ENCODE measurements around the gene MRTFB.

The MRTFB gene

DNA sequence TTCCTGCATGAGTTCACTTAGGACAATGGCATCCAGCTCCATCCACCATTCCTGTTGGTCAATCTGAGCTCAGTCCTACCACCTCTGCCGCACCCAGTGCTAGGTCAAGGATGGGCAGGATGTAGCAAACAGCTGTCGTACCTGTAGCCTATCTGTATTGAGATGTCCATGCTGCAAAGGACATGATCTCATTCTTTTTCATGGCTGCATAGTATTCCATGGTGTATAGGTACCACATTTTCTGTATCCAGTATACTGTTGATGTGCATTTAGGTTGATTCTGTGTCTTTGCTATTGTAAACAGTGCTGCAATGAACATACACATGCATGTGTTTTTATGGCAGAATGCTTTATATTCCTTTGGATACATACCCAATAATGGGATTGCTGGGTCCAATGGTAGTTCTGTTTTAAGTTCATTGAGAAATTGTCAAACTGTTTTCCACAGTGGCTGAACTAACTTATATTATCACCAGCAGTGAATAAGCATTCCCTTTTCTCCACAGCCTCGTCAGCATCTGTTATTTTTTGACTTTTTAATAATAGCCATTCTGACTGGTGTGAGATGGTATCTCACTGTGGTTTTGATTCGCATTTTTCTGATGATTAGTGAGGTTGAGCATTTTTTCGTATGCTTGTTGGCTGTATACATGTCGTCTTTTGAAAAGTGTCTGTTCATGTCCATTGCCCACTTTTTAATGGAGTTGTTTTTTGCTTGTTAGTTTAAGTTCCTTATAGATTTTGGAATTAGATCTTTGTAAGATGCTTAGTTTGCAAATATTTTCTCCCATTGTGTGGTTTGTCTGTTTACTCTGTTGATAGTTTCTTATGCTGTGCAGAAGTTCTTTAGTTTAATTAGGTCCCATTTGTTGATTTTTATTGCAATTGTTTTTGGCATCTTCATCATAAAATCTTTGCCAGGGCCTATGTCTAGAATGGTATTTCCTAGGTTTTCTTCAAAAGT, 7.2 kb upstream of the MRTFB start:
- no peak for DNase-seq

DNA sequence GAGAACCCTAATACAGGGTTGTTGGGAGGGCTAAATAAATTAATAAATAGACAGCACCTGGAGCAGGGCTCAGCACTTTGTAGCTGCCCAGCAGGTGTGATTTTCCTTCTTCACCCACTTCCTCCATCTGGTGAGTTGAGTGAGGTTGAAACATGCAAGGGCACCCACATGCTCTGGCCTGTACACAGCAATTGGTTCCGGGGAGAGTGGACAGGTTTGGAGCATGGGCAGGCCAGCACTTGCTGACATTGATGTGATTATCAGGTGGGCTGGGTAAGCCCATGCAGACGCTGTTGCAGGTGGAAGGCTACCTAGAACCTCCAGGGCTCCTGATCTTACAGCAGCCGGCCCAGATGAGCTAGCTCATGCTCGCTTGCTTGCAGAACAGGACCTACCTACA, 1.3 kb upstream of the MRTFB start:
- no peak for DNase-seq

DNA sequence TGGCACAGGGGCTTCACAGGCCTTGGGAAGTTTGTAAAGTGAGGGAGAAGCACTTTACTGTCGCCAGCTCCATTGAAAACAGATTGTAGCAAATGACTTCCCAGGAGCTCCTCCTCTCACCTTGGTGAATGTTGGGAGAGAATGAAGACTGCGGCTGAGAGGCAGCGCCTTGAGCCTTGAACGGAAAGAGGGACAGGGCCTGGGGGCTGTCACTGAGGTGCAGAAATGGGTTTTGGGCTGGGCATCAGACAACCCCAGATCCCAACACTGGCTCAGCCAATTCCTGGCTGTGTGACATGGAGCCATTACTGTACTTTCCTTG, 603 bp upstream of the MRTFB start:
- no peak for DNase-seq

DNA sequence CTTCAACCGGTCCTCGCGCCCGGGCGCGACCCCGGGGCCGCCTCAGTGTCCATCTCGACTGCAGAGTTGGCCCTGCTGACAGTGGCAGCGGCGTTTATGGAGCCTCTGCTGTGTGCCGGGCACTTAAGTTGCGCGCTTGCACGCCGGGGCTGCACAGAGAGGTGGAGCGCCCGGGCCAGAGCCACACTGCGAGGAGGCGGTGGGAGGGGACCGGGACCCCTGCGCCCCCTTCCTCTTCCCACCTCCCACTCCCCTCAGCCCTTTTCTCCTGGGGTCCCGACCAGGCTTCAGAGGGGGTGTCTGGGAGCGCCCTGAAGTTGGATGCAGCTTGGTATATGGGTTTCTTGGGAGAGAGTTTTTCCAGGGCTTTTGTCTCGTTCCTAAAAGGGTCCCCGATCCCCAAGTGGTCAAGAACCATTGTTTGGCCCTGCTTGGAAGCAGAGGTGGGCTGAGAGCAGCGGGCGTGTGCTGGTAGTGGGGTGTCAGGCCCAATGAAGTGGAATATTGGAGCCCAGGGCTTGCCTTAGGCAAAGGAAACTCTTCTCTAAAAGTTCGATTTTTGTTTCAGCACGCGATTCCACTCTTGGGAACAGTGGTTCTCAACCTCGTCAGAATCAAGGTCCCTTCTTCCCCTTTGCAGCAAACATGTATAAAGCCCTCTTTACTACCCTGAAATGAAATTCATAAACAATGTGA, 605 bp downstream of the MRTFB start:
- no peak for DNase-seq

DNA sequence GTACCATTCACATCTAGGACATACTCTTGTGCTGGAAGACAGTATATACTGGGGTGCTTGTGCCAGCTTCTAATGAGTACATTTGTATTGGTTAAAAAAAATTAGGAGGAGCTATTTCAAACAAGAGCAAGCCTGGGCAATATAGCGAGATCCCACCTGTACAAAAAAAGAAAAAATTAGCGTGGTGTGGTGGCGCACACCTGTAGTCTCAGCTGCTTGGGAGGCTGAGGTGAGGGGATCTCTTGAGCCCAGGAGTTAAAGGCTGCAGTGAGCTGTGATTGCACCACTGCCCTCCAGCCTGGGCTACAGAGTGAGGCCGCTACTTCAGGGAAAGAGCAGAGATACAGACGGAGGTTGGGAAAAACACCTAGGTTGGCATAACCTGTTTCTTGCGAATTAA, 1.2 kb downstream of the MRTFB start:
- no peak for DNase-seq

DNA sequence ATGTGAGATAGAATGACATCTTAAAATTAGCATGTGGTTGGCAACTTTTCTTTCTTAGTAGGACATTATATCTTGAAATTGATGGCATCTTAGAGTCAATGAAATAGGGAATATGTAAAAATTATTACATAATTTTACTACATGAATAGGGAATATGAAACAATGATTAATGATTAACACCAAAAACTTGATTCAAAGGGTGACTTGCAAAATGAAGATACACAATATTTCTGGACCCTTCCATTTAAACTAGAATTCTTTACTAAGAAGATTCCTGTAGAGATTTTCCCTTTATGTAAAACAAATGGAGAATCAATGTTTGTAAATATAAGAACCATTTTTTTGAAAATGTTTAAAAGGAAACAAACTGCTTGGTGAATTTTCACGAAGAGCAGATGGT, 3.4 kb downstream of the MRTFB start:
- no peak for DNase-seq

DNA sequence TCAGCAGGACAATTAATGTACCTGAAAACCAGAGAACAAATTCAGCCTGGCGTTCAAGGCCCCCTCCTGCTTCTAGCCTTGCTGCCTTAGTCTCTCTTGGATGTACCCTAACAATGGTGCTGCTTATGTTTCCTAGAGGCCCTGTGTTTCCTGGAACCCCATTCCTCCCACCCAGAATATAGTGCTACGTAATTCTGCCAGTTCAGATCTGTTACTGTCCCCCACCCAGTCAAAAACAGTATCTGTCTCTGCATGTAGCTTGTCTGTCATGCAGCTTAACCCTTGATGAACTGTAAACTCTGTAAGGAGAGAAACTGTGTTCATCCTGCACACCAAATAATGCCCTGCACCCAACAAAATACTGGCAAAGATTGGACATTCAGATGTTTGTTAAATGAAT, 6.8 kb downstream of the MRTFB start:
- no peak for DNase-seq

DNA sequence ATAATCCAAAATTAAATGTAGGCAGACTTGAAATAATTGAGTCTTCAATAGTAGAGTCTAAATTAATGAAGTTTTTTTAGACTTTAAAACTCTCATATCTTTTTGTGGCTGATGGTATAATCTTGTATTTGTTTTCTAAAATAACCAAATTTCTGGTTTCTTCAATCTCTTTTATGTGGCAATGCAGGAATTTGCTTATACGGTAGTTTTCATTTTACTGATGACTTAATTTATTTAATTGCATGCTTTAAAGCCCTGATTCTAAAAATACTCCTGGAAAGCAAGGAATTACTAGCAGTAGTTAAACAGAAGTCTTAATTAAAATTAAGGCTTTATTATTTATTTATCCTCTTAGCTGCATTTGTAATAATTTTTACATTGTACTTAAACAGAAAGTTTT, 15.4 kb downstream of the MRTFB start:
- DNase-seq: no peak

DNA sequence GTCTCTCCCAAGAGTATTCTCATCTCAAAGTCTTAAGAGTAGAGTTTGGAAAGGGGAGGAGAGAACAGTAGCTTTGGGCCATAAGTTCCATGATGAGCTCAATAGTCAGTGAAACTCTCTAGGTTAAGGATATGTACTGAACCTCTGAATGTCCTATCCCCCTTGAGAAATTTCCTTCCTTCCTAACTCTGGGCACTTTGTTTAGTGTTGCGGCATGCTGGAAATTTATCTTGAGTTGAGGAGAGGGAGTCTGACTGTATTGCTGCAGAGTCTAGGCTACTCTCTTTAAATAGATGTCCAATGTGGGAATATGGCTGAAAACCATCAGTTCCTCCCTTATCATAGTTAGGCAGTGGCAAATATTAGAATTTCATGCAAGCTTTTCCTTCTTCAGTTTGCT, 16.1 kb downstream of the MRTFB start:
- no peak for DNase-seq

DNA sequence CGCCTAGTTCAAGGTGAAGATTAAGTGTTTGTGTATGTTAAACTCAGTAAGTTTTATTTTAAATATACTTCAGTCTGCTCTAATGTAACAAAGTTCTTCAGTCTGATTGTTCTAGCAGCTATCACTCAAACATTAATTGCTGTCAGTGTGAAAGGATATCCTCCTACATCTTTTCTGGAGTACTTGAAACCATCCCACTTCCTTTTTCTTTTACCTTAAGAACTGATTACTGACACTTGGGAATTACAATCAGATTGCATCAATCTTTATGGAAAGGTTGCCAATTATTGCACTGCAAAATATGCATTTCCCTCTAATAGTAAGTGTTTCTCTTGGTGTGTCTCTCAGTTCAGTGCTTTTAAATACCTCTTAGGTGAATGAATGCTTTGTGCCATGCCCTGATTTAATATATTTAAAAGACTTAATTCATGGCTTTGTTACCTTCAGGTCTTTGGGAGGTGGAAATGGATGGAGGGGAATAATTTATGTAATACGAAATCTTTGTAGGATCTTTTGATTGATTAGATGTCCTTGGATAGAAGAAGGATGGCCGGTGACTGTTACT, 16.6 kb downstream of the MRTFB start:
- DNase-seq: no peak

DNA sequence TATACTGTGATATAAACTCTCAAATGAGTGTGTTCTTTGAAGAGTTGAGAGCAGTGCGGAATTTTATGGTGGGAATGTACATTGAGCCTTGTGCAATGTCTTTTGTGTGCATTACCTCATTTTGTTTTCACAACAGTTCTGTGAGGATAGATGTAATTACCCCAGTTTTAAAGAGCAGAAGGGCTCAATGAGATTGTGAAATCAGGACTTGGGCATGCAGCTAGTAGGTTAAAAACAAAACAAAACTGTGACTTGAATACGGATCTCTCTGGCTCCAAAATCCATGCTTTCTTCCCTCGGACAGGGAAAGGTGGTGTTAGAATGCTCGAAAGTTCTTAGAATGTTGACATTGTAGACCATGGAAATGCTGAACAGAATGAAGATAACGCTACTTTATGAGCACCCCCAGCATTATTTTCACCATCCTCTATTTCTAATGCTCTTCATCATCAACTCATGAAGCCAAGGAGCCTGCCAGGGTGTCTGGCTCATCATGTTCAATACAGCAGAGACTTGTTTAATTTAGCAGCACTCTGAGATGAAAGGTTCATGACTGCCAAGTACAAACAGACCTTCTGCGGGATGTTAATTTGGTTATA, 17.1 kb downstream of the MRTFB start:
- DNase-seq: no peak

DNA sequence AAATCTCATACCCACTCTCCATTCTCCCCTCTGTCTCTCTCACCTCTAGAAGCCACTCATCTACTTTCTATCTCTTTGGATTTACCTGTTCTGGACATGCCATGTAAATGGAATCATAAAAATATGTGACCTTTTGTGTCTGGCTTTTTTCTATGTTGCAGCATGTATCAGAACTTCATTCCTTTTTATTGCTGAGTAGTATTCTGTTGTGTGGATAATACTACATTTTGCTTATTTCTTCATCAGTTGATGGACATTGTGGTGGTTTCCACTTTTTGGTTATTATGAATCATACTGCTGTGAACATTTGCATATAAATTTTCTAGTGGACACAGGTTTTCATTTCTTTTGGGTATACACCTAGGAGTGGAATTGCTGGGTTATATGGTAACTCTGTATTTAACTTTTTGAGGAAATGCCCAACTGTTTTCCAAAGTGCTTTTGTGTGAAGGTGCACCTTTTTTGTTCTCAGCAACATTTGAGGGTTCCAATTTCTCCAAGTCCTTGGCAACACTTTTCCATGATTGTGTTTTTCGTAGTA, 18.2 kb downstream of the MRTFB start:
- no peak for DNase-seq

DNA sequence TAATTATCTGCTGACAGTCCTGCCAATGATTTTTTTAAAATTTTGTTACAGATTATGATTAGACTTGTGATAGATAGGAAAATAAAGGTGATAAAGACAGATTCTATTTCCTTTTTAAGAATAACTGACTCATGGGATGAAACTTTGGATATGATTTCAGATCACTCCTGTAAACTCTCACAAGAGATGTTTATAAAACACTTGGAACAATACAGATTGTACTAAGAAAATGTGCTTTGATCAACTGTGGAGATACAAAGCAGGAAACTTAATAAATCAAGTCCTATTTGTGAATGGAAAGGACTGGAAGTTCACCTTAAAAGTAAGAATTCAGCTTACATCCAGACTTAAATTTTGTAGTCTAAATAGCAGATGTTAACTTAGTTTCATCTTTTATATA, 21.4 kb downstream of the MRTFB start:
- DNase-seq: no peak

DNA sequence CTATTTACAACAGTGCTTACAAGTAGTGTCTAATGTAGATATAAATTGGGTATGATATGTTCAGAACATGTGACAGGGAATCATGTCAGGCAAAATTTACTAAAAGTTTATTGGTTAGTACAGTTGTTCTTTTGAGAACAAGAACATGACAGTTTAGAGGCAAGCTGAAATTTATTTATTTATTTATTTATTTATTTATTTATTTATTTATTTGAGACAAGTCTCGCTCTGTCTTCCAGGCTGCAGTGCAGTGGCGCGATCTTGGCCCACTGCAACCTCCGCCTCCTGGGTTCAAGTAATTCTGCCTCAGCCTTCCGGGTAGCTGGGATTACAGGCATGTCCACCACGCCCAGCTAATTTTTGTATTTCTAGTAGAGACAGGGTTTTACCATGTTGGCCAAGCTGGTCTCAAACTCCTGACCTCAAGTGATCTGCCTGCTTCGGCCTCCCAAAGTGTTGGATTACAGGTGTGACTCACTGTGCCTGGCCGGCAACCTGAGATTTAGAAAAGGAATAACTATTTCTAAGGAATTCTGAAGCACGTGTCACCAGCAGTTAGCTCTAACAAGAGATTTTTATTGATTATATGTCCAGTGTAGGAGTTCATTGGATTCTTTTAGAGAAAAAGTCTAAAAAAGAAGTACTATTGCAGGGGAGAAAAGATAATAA, 24.9 kb downstream of the MRTFB start:
- no peak for DNase-seq

DNA sequence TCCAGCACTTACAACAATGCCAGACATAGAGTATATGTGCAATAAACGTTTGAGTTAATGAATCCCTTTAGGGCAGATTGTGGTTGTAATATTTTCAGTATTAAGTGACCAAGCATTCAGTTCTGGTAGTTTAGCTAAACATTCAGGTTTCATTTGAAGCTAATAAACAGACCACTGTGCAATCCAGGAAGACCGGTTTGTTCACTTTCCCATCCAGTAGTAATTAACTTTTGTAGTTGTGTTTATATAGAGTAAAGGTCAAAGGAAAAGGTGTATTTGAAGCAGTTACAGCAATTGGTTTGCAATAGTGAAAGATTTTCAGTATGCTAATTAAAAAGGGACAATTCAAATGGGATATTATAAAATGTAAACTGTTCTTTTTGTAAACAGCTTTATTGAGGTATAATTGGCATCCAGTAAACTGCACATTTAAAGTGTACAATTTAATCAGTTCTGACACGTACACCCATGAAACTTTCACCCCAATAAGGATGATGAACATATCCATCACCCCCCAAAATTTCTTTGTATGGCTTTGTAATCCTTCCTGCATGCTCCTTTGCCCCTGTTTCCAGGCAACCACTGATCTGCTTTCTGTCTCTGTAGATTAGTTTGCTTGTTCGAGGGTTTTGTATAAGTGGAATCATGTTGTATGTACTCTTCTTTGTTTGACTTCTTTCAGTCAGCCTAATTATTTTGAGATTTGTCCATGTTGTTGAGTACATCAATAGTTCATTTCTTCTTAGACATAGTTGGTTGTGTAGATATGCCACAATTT, 26.3 kb downstream of the MRTFB start:
- no peak for DNase-seq

DNA sequence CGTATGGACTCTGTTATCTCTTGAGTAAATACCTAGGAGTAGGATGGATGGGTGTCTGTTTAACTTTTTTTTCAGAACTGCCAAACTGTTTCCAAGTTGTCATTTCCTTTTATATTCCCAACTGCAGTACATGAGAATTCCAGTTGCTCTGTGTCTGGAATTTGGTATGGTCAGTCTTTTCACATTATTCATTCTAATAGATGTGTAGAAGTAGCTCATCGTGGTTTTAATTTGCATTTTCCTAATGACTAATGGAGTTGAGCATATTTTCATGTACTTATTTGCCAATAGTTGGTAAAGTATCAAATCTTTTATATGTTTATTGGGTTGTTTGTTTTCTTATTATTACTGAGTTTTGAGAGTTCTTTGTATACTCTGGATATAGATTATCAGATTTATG, 27.0 kb downstream of the MRTFB start:
- DNase-seq: no peak

DNA sequence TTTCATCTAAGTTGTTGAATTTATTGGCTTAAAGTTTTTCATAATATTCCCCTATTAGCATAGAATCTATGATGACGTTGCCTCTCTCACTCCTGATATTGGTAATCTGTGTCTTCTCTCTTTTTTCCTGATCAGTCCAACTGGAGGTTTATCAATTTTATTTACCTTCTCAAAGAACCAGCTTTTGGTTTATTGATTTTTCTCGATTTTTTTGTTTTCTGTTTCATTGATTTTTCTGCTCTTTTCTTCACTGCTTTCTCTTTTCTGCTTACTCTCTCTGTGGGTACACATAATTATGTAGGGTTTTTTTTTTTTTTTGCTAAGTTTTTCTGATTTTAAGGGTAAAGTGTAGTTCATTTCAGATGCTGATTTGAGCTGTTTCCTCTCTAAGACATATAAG, 29.7 kb downstream of the MRTFB start:
- no peak for DNase-seq

DNA sequence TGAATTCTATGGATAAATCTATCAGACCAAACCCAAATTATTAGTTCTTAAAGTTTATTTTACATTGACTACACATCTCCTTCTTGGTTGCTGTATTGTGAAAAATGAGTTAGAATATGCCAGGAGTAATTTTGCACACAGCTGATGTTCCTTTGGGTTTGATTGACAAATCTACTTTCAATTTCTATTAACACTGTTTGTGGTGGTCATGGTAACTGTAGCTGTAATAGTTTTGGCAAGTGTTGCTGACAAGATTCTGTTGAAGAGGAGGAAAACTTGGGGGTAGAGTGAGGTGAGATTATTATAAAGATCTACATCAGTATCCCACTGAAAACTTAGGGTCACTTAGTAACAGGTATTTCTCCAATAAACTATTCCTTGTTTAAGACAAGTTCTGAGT, 30.3 kb downstream of the MRTFB start:
- DNase-seq: no peak

DNA sequence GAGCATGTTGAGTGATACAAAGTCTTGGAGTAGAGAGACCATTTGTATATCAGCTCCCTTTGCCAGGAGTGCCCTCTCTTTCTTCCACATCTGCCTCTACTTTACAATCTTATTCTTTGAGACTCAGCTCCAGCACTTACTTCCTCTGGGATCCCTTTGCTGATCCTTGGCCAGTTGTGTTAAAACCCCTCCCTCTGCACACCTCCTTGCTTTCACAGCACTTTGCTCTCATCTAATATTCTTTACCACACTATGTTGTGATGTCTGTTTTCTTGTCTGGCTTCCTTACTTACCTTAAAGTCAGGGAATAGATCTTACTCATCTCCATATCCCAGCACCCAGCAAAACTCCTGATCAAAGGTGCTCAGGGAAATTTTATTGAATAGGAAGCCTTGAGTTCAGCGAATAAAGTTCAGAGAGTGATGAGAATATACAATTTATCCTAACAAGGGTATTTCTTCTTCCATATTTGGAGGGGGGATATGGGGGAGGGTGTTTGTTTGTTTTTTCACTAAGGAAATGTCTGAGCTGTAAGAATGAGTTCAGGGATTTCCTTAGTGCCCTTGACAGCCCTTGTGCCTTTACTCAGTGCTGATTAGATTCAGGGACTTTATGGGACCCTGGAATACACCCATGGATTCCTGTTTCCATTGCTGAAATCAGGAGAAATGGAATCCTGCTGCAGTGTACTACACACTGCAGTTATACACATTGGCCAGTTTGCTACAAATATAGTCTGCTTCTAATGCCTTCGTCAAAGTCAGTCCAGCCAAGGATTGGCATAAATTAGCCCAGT, 32.0 kb downstream of the MRTFB start:
- no peak for DNase-seq

DNA sequence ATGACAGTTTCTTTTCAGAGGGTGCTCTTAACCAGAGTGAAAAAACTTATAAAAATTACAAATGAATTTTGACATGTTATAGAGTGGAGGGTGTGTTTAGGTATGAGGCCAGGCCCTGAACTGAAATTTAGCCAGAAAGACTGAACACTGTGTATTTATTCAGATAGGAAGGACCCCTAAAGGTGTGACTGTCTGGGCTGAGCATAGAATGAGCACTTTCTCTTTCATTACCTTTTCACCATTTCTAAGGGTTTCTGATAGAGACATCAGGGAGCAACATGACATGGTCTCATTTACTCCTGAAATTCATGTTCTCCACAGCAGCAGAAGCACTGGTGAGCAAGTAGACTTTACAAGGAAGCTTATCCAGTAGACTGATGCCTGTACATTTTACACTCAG, 32.9 kb downstream of the MRTFB start:
- DNase-seq: no peak

DNA sequence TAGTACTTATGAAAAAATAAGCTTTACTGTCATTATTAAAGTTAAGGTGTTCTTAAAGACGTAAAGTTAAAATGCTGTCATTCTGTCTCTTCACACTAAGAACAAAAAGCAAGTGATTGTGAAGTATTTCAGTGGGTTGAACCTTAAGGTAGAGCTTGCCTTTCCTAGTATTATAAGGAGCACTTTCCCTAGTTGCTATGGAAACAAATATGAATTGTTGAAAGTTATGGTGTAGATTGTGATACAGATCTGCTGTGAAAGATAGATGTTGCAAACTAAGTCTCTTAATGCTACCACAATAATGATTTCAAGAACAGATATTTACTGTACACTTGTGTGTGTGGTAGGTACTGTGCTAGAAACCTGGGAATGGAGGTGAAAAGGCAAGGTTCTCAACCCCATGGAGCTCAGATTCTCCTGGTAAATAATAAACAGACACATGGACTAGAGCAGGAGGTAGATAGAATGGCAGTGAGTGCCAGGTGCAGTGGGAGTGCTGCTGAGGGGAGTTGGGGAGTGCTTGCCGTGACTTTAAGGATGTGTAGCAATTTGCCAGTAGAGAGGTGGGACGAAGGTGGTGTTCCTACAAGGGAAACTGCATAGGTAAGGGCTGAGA, 34.7 kb downstream of the MRTFB start:
- no peak for DNase-seq

Data from T-helper 1 cell (primary cell).